OCI-LY1 (cell line): ENCODE results near the gene CACNA2D3.

Experiments used
- EZH2 ChIP-seq: fragments of 200-600 bp; sonication (generic), shearing (Covaris generic); IDR thresholded peaks from 2 replicates; pipeline ENCODE4 v1.8.0; 2017; ENCODE audit warnings: borderline replicate concordance, mixed run types, mild to moderate bottlenecking, antibody characterized with exemption, low read length, moderate library complexity, mixed read lengths
- TF ChIP-seq, protein P1 (sequence below): fragments of 200-600 bp; sonication (generic), shearing (Covaris generic); IDR thresholded peaks from 2 replicates; pipeline ENCODE4 v1.5.1; 2017; ENCODE audit warnings: mild to moderate bottlenecking, antibody characterized with exemption, low read length, moderate library complexity, mixed read lengths

DNA sequence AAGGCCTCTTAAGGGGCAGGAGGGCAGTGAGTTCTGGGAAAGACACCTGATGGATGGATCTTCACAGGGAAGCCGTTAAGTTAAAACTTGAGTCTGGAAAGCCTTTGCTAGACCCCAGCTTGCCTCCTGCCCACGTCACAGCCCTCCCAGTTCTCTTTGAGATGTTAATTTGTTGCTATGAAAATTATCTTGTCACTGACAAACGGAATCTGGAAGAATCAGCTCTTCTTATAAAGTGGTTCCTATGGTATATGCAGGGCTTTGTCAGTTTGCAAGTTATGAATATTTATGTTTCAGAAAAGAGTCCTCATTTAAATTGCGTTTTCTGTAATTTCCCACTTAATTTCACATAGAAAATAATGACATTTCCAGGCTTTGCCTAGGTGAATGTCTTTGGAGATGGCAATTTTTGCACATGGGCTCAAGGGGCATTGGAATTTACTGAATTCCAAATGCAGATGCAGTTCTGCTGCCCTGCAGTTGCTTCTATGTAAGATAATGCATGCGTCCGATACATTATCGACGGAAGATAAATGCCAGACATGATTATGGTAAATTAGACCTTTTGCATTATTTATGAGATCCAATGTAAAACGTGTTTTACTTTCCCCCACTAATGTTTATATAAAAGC is 74.1 kb downstream of the CACNA2D3 start:
- TF ChIP-seq, protein P1, sequence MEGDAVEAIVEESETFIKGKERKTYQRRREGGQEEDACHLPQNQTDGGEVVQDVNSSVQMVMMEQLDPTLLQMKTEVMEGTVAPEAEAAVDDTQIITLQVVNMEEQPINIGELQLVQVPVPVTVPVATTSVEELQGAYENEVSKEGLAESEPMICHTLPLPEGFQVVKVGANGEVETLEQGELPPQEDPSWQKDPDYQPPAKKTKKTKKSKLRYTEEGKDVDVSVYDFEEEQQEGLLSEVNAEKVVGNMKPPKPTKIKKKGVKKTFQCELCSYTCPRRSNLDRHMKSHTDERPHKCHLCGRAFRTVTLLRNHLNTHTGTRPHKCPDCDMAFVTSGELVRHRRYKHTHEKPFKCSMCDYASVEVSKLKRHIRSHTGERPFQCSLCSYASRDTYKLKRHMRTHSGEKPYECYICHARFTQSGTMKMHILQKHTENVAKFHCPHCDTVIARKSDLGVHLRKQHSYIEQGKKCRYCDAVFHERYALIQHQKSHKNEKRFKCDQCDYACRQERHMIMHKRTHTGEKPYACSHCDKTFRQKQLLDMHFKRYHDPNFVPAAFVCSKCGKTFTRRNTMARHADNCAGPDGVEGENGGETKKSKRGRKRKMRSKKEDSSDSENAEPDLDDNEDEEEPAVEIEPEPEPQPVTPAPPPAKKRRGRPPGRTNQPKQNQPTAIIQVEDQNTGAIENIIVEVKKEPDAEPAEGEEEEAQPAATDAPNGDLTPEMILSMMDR = no peak
- TF ChIP-seq EZH2 = no peak
